GM21825 (cell line): Measurements from ENCODE around the gene TMEM250.

Experiments
- ATAC-seq: cut with Tn5 transposase; IDR thresholded peaks from one replicate; pipeline ENCODE4 v1.9.1; 2021; ENCODE audit warnings: mild to moderate bottlenecking, moderate library complexity; ENCODE audit not compliant: unreplicated experiment

The TMEM250 gene

GRCh38 chr9:136084063-136084944, 34.4 kb downstream of the TMEM250 start:
- ATAC-seq = no peak

GRCh38 chr9:136083558-136084062, 35.1 kb downstream of the TMEM250 start:
- ATAC-seq = no peak

GRCh38 chr9:136082496-136083361, 35.9 kb downstream of the TMEM250 start:
- ATAC-seq = no peak

- ATAC-seq = no peak
Observed at GRCh38 chr9:136081826-136082495, 36.7 kb downstream of the TMEM250 start.

GRCh38 chr9:136081113-136081825, 37.4 kb downstream of the TMEM250 start:
- ATAC-seq = no peak

GRCh38 chr9:136080716-136081112, 38.0 kb downstream of the TMEM250 start:
- no peak for ATAC-seq

GRCh38 chr9:136079916-136080246, 38.8 kb downstream of the TMEM250 start:
- ATAC-seq = no peak

GRCh38 chr9:136079211-136079915, 39.3 kb downstream of the TMEM250 start:
- ATAC-seq = no peak

- no peak for ATAC-seq
Observed at GRCh38 chr9:136078498-136079011, 40.1 kb downstream of the TMEM250 start.

GRCh38 chr9:136078024-136078423, 40.7 kb downstream of the TMEM250 start:
- ATAC-seq = no peak

- no peak for ATAC-seq
Observed at GRCh38 chr9:136077491-136077890, 41.2 kb downstream of the TMEM250 start.

- ATAC-seq = no peak
Observed at GRCh38 chr9:136075881-136076678, 42.6 kb downstream of the TMEM250 start.

- no peak for ATAC-seq
Observed at GRCh38 chr9:136075134-136075841, 43.4 kb downstream of the TMEM250 start.

- no peak for ATAC-seq
Observed at GRCh38 chr9:136074706-136075105, 44.0 kb downstream of the TMEM250 start.
